ENCODE results near the gene RNF141. TPM values are rescaled to one million over a fixed set of nuclear protein-coding genes. Genes with fewer than 3 reads are reported as not detected.

Gene RNF141
- total RNA-seq, 1 experiment from 2014 or later, result 39.5 TPM

DNA sequence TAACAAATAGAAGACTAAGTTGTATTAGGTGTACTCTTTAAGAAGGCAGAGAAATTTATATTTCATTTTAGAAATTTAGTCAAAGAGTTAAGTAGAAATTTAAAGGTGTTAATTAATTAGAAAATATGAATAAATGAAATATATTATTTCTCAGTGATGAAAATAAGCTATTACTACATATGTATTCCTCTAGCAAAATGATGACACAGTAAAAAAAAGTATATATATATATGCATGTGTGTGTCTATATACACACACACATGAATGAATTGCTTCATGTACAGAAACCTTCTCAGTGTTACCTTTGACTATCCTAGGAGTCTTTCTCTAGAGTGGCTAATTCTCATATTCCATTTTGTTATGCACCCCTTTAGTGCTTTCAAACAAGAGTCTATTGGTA, 7.7 kb downstream of the RNF141 start:
- in situ Hi-C loops (cut with HindIII; ENCODE audit: low pct_unique_long_range_greater_than_20kb, low sequenced_read_pairs), result no loop called here
- DNase-seq (ENCODE audit: low read depth), result no peak

DNA sequence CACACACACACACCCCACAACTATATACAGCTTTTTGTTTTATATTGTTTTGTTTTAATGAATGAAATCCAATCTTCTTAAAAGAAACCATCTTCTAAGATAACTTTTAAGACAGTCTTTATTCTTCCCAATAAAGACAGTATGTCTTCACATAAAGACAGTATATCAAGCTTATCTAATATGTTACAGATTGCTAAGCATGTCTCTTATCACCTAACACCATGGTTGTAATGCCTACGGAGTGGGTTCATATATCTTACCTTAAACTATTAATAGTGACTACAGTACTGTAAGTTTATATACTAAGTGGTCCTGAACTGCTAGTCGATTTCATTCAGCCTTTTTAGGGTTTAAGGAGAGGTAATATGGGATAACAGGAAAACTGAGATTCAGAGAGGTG, 8.5 kb downstream of the RNF141 start:
- no peak for DNase-seq (ENCODE audit: low read depth)
- in situ Hi-C loops (cut with HindIII; ENCODE audit: low pct_unique_long_range_greater_than_20kb, low sequenced_read_pairs), result no loop called here

GRCh38 chr11:10529279-10529678, 11.7 kb downstream of the RNF141 start:
- DNase-seq (ENCODE audit: low read depth), result peak; percentile 85
- in situ Hi-C loops (cut with HindIII; ENCODE audit: low pct_unique_long_range_greater_than_20kb, low sequenced_read_pairs), result no loop called here

DNA sequence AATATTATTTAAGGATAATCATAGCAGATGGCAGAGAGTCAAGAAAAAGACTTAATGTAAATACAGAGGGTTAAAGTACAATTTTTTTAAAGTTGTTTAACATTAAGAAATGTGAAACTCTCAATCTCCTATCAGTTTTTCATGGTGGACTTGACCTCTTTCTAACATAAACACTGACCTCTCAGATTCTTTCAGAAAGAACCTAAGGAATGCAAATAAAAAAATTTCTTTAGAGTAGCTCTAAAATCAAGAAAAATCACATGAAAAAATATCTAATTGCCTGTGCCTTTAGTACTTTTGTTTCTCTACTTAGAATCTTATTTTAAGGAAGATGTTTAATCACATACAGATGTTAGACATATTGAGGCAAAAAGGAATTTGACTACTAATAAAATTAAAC, 12.9 kb downstream of the RNF141 start:
- in situ Hi-C loops (cut with HindIII; ENCODE audit: low pct_unique_long_range_greater_than_20kb, low sequenced_read_pairs), result no loop called here
- peak; percentile 33 for DNase-seq (ENCODE audit: low read depth)

DNA sequence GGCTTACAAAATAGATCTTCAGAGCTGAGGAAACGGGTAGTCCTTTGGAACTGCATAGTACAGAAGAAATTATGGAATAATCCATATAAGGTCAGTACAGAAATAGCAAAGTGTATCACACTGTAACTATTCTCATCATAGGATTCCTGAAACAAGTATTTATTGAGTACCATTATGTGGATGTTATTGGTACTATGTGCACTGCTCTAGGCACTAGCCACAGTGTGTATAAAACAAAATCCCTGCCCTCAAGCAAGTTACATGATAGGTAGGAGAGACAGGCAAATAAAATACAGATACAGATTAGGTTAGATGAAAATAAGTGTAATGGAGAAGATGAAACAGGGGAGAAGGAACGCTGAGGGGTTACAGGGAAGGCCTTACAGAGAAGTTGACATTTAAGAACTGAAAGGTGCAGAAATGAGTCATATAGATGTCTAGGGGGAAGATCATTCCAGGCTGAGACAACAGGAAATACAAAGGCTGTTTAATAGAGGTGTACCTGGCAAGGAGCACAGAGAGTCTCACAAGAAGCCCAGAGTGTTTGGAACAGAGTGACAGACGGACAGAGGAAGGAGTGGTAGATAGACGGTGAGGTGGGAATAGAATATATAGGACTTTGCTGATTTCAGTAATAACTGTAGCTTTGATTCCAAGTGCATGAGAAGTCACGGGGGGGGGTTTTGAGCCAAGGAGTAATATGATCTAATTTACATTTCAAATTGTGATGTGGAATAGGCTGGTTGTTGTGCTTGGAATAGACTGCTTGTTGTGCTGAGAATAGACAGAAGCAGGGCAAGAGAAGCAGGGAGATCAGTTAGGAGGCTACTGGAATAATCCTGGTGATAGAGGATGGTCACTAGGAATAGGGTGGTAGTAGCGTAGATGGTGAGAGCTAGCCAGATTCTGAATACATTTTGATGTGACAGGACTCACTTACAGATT, 13.7 kb downstream of the RNF141 start:
- DNase-seq (ENCODE audit: low read depth), result peak; percentile 42
- in situ Hi-C loops (cut with HindIII; ENCODE audit: low pct_unique_long_range_greater_than_20kb, low sequenced_read_pairs), result no loop called here

- in situ Hi-C loops (cut with HindIII; ENCODE audit: low pct_unique_long_range_greater_than_20kb, low sequenced_read_pairs), result no loop called here
- DNase-seq (ENCODE audit: low read depth), result no peak
Observed at GRCh38 chr11:10524471-10524870, 16.5 kb downstream of the RNF141 start.

- DNase-seq (ENCODE audit: low read depth), result no peak
- in situ Hi-C loops (cut with HindIII; ENCODE audit: low pct_unique_long_range_greater_than_20kb, low sequenced_read_pairs), result no loop called here
Observed at GRCh38 chr11:10522921-10523320, 18.1 kb downstream of the RNF141 start.

- in situ Hi-C loops (cut with HindIII; ENCODE audit: low pct_unique_long_range_greater_than_20kb, low sequenced_read_pairs), result no loop called here
- DNase-seq (ENCODE audit: low read depth), result no peak
Observed at GRCh38 chr11:10522276-10522675, 18.7 kb downstream of the RNF141 start.

DNA sequence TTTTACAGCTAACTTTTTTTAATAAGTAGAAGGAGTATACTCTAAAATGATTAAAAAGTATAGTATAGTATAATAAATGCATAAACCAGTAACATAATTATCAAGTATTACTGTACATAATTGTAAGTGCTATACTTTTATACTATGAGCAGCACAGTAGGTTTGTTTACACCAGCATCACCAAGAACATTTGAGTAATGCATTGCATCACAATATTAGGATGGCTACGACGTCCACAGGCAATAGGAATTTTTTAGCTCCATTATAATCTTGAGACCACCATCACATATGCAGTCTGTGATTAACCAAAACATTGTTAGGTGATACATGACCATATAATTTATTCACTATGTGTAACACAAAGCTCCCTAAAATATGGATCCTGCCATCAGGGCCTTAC, 20.4 kb downstream of the RNF141 start:
- DNase-seq (ENCODE audit: low read depth), result no peak
- in situ Hi-C loops (cut with HindIII; ENCODE audit: low pct_unique_long_range_greater_than_20kb, low sequenced_read_pairs), result no loop called here

GRCh38 chr11:10519630-10520029, 21.4 kb downstream of the RNF141 start:
- in situ Hi-C loops (cut with HindIII; ENCODE audit: low pct_unique_long_range_greater_than_20kb, low sequenced_read_pairs), result no loop called here

GRCh38 chr11:10518891-10519290, 22.1 kb downstream of the RNF141 start:
- DNase-seq (ENCODE audit: low read depth), result no peak
- in situ Hi-C loops (cut with HindIII; ENCODE audit: low pct_unique_long_range_greater_than_20kb, low sequenced_read_pairs), result no loop called here

More at GRCh38 chr11:10519630-10520029, 21.4 kb downstream of the RNF141 start:
- no peak for DNase-seq (ENCODE audit: low read depth)

- no peak for DNase-seq (ENCODE audit: low read depth)
- in situ Hi-C loops (cut with HindIII; ENCODE audit: low pct_unique_long_range_greater_than_20kb, low sequenced_read_pairs), result no loop called here
Observed at GRCh38 chr11:10518123-10518522, 22.9 kb downstream of the RNF141 start.

DNA sequence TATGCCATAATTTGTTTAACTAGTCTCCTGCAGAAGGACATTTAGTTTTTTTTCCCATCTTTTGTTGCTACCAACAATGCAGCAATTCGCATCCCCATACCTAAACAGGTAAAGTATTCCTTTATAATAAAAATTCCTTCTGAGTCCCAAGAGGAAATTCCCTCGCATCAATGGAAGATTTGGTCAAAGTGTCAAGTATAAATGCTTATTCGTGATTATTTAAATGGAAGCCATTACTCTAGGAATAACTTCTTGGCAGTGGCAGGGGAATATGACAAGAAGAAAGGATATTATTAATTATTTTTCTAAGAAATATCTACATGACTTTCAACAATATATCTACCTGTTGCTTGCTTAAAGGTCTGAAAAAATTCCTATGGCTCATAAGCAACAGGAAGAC, 25.6 kb downstream of the RNF141 start:
- no peak for DNase-seq (ENCODE audit: low read depth)
- in situ Hi-C loops (cut with HindIII; ENCODE audit: low pct_unique_long_range_greater_than_20kb, low sequenced_read_pairs), result no loop called here

DNA sequence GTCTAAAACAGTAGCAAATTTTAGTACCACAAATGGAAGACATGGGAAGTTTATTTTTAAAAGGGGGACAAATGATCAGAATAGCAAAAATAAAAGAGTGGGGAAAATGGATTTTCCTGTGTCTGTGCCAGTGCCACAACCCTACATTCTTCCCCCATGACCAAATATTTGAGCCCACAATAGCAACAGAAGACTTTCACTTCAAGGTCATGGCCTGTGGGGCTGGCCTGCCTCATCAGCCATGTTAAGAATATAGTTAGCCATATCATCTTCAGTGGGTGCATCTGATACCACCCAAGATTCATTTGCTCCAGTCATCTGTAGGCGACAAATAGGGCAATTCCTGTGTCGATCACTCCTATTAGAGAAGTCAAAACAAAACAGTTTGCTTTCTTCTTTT, 26.3 kb downstream of the RNF141 start:
- in situ Hi-C loops (cut with HindIII; ENCODE audit: low pct_unique_long_range_greater_than_20kb, low sequenced_read_pairs), result no loop called here
- DNase-seq (ENCODE audit: low read depth), result no peak

GRCh38 chr11:10514202-10514601, 26.8 kb downstream of the RNF141 start:
- no peak for DNase-seq (ENCODE audit: low read depth)

GRCh38 chr11:10511181-10511621, 29.8 kb downstream of the RNF141 start:
- DNase-seq (ENCODE audit: low read depth), result no peak
- in situ Hi-C loops (cut with HindIII; ENCODE audit: low pct_unique_long_range_greater_than_20kb, low sequenced_read_pairs), result no loop called here

More at GRCh38 chr11:10514202-10514601, 26.8 kb downstream of the RNF141 start:
- in situ Hi-C loops (cut with HindIII; ENCODE audit: low pct_unique_long_range_greater_than_20kb, low sequenced_read_pairs), result no loop called here

GRCh38 chr11:10506008-10506370, 35.0 kb downstream of the RNF141 start:
- no peak for DNase-seq (ENCODE audit: low read depth)
- in situ Hi-C loops (cut with HindIII; ENCODE audit: low pct_unique_long_range_greater_than_20kb, low sequenced_read_pairs), result no loop called here

GRCh38 chr11:10505278-10506007, 35.5 kb downstream of the RNF141 start:
- no peak for DNase-seq (ENCODE audit: low read depth)
- in situ Hi-C loops (cut with HindIII; ENCODE audit: low pct_unique_long_range_greater_than_20kb, low sequenced_read_pairs), result no loop called here

DNA sequence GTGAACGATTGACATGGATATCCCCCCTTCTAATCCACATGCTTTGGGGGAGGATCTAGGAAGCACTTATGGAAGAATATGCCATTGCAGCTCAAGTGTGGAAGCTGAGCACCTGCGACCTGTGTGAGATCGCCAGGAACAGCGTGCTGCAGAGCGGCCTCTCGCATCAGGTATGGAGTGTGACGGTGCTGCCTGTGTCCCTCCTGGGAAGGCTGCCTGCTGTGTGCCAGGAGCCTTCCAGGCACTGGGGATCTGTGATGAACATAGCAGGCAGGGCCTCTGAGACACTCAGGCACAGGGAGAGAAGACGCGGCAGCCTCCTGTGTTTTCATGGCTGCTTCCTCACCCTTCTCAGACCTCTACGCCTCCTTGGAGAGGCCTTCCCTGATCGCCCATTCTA, 36.5 kb downstream of the RNF141 start:
- no peak for DNase-seq (ENCODE audit: low read depth)
- in situ Hi-C loops (cut with HindIII; ENCODE audit: low pct_unique_long_range_greater_than_20kb, low sequenced_read_pairs), result no loop called here
